HCT116 (cell line): ENCODE results near the gene LTA4H. TPM values are rescaled to one million over a fixed set of nuclear protein-coding genes. Genes with fewer than 3 reads are reported as not detected.

Experiments
- ATAC-seq: fragments of 200-7000 bp; cut with Tn5 transposase; 2 replicates; pipeline ENCODE4 v1.9.1; 2020; ENCODE audit warnings: mild to moderate bottlenecking, moderate library complexity
- BruUV-seq: library from RNA; stranded (reverse); fragments of 400-500 nt; replicated peaks from 2 replicates; lab custom pipeline; 2021; lab: Mats Ljungman, UMichigan
- CTCF ChIA-PET: fragments of 300-600 bp; sonication (Branson Sonifier 250); formaldehyde crosslinking; loops from one replicate; lab custom pipeline; 2021; ENCODE audit warnings: antibody characterized with exemption; lab: Charles Lee
- POLR2A ChIA-PET: fragments of 300-600, 350-600 bp; sonication (Branson Sonifier 250); formaldehyde crosslinking; loops from one replicate; lab custom pipeline; 2021; ENCODE audit warnings: antibody characterized with exemption; lab: Charles Lee
- RAD21 ChIA-PET, 2 experiments: fragments of 300-600 bp; sonication (Branson Sonifier 250); formaldehyde crosslinking; loops; one replicate each; lab custom pipeline; 2023; ENCODE audit warnings: low total read pairs in 2 of 2; ENCODE audit not compliant: uncharacterized antibody in 2 of 2, unreplicated experiment in 2 of 2, low non-redundant PET in 1 of 2; lab: Charles Lee
- DNase-seq: peaks from one replicate; pipeline ENCODE4 v3.0.0-alpha.2; 2010; ENCODE audit warnings: low read depth, low spot score
- H2AFZ ChIP-seq: fragments of 200-600 bp; shearing (Covaris generic), sonication (generic); 2 replicates; pipeline ENCODE4 v1.6.1; 2017; ENCODE audit warnings: low read depth, mixed run types, mixed read lengths, antibody characterized with exemption, low read length; ENCODE audit not compliant: poor library complexity, severe bottlenecking
- H3K27ac ChIP-seq: 2 replicates; pipeline ENCODE4 v1.5.1; 2012; ENCODE audit warnings: low read depth, low read length
- H3K27me3 ChIP-seq: fragments of 200-600 bp; sonication (generic); 2 replicates; pipeline ENCODE4 v1.6.1; 2016; ENCODE audit warnings: mixed run types, low read length, mixed read lengths; ENCODE audit not compliant: insufficient read depth
- H3K36me3 ChIP-seq, 2 experiments: fragments of 200-500 bp in 1 of 2; fragments of 200-600 bp in 1 of 2; sonication (Bioruptor generic) in 1 of 2; sonication (generic) in 1 of 2; 2 replicates each; pipeline versions ENCODE4 v1.5.1 to v1.6.1; 2014 to 2016; ENCODE audit warnings: low read length in 2 of 2, inconsistent platforms in 1 of 2, mixed read lengths in 1 of 2, mixed run types in 1 of 2; ENCODE audit not compliant: insufficient read depth in 2 of 2, control insufficient read depth in 1 of 2
- H3K4me1 ChIP-seq, 2 experiments: fragments of 200-600 bp in 1 of 2; sonication (generic) in 1 of 2; 2 replicates each; pipeline versions ENCODE4 v1.5.1 to v1.6.1; 2012 to 2017; ENCODE audit warnings: low read length in 2 of 2, inconsistent platforms in 1 of 2, mild to moderate bottlenecking in 1 of 2, mixed read lengths in 1 of 2, mixed run types in 1 of 2, moderate library complexity in 1 of 2; ENCODE audit not compliant: insufficient read depth in 2 of 2, control insufficient read depth in 1 of 2
- H3K4me2 ChIP-seq: fragments of 200-600 bp; sonication (generic); 2 replicates; pipeline ENCODE4 v1.6.1; 2017; ENCODE audit warnings: mixed run types, low read length, mixed read lengths
- H3K4me3 ChIP-seq, 2 experiments: fragments of 200-600 bp in 1 of 2; sonication (generic) in 1 of 2; replicated peaks in 1 of 2; 2 replicates each; pipeline ENCODE4 v1.5.1; 2011 to 2016; ENCODE audit warnings: low read length in 2 of 2, control low read depth in 1 of 2, low read depth in 1 of 2, mild to moderate bottlenecking in 1 of 2, mixed read lengths in 1 of 2, mixed run types in 1 of 2
- H3K79me2 ChIP-seq: fragments of 200-600 bp; sonication (generic); 2 replicates; pipeline ENCODE4 v1.6.1; 2017; ENCODE audit warnings: mild to moderate bottlenecking, mixed run types, low read length, moderate library complexity, mixed read lengths; ENCODE audit not compliant: insufficient read depth
- H3K9ac ChIP-seq: fragments of 200-600 bp; sonication (generic); 2 replicates; pipeline ENCODE4 v1.6.1; 2016; ENCODE audit warnings: low read length, mixed read lengths
- H3K9me2 ChIP-seq: fragments of 200-600 bp; sonication (generic), shearing (Covaris generic); 2 replicates; pipeline ENCODE4 v1.6.1; 2017; ENCODE audit warnings: mixed run types, mild to moderate bottlenecking, moderate library complexity; ENCODE audit not compliant: insufficient read depth
- H3K9me3 ChIP-seq, 2 experiments: fragments of 200-500 bp in 1 of 2; fragments of 200-600 bp in 1 of 2; sonication (Bioruptor generic) in 1 of 2; sonication (generic) in 1 of 2; 2 replicates each; pipeline ENCODE4 v1.6.1; 2014 to 2017; ENCODE audit warnings: low read length in 2 of 2, mixed read lengths in 2 of 2, inconsistent platforms in 1 of 2, low read depth in 1 of 2, mild to moderate bottlenecking in 1 of 2, mixed run types in 1 of 2, moderate library complexity in 1 of 2; ENCODE audit not compliant: control insufficient read depth in 1 of 2, insufficient read depth in 1 of 2
- H4K20me1 ChIP-seq: fragments of 200-600 bp; sonication (generic), shearing (Covaris generic); 2 replicates; pipeline ENCODE4 v1.6.1; 2017; ENCODE audit warnings: mixed run types, mild to moderate bottlenecking, moderate library complexity; ENCODE audit not compliant: insufficient read depth
- CEBPB ChIP-seq: IDR thresholded peaks from 2 replicates; pipeline ENCODE4 v1.6.1; 2012; ENCODE audit warnings: low read depth
- EGR1 ChIP-seq: IDR thresholded peaks from 2 replicates; pipeline ENCODE4 v1.6.1; 2012; ENCODE audit warnings: low read depth
- EZH2 ChIP-seq: fragments of 200-600 bp; sonication (generic); IDR thresholded peaks from 2 replicates; pipeline ENCODE4 v1.6.1; 2017; ENCODE audit warnings: antibody characterized with exemption, mixed run types
- EZH2phosphoT487 ChIP-seq: fragments of 200-600 bp; IDR thresholded peaks from 2 replicates; pipeline ENCODE4 v1.6.1; 2018; ENCODE audit warnings: antibody characterized with exemption, borderline replicate concordance
- FOSL1 ChIP-seq: IDR thresholded peaks from 2 replicates; pipeline ENCODE4 v1.6.1; 2012; ENCODE audit warnings: low read depth
- JUND ChIP-seq: IDR thresholded peaks from 2 replicates; pipeline ENCODE4 v1.6.1; 2012
- MAX ChIP-seq: IDR thresholded peaks from 2 replicates; pipeline ENCODE4 v1.6.1; 2012
- POLR2A ChIP-seq: IDR thresholded peaks from 2 replicates; pipeline ENCODE4 v1.7.0; 2011; ENCODE audit warnings: borderline replicate concordance; ENCODE audit not compliant: insufficient read depth, insufficient read length; ENCODE audit errors: extremely low read depth
- POLR2AphosphoS5 ChIP-seq: IDR thresholded peaks from 2 replicates; pipeline ENCODE4 v1.6.1; 2011; ENCODE audit warnings: mild to moderate bottlenecking, low read depth, low read length, moderate library complexity
- RAD21 ChIP-seq: IDR thresholded peaks from 2 replicates; pipeline ENCODE4 v1.6.1; 2012; ENCODE audit warnings: low read depth, mild to moderate bottlenecking
- REST ChIP-seq: IDR thresholded peaks from 2 replicates; pipeline ENCODE4 v1.6.1; 2012; ENCODE audit warnings: low read depth
- SIN3A ChIP-seq: IDR thresholded peaks from 2 replicates; pipeline ENCODE4 v1.6.1; 2012; ENCODE audit warnings: low read depth
- SP1 ChIP-seq: IDR thresholded peaks from 2 replicates; pipeline ENCODE4 v1.6.1; 2012; ENCODE audit warnings: low read depth
- TCF7L2 ChIP-seq: IDR thresholded peaks from 2 replicates; pipeline ENCODE4 v1.7.0; 2011; ENCODE audit warnings: borderline replicate concordance, inconsistent platforms; ENCODE audit not compliant: insufficient read depth, insufficient read length; ENCODE audit errors: extremely low read depth
- ZFX ChIP-seq: fragments of 450-650 bp; IDR thresholded peaks from 2 replicates; pipeline ENCODE4 v1.6.1; 2017
- ZNF274 ChIP-seq: fragments of 200-500 bp; sonication (Bioruptor generic); IDR thresholded peaks from 2 replicates; pipeline ENCODE4 v1.6.1; 2014; ENCODE audit warnings: mild to moderate bottlenecking, low read depth, low read length, inconsistent platforms
- intact Hi-C: fragments of 100-400 bp; cut with micrococcal nuclease; formaldehyde crosslinking; loops from 2 replicates; pipeline ENCODE4 v1.10.0; 2022
- total RNA-seq: library from RNA; stranded (reverse); gene quantifications from one replicate; pipeline ENCODE4 v1.2.1, GENCODE V29; 2021; ENCODE audit not compliant: unreplicated experiment

Gene LTA4H
- total RNA-seq, 1 experiment from 2014 or later: 163 TPM

GRCh38 chr12:95996034-95996658 is 39.2 kb downstream of the LTA4H start, which contains the start of gene HAL (continued):
- TF ChIP-seq CEBPB: no peak
- no peak for TF ChIP-seq JUND
- TF ChIP-seq POLR2A: no peak
- no peak for TF ChIP-seq MAX

GRCh38 chr12:95995238-95996031 is 40.0 kb downstream of the LTA4H start:
- no peak overlapping the region for H3K4me2 ChIP-seq
- no peak overlapping the region for H3K4me3 ChIP-seq

GRCh38 chr12:95994476-95994875 is 40.9 kb downstream of the LTA4H start:
- ChIA-PET POLR2A (no interaction called here), RAD21 (no interaction called here), CTCF (no interaction called here)
- Histone ChIP-seq H3K9me2 (no peaks in the 10 kb centered on the region), H3K4me1 (no peaks in the 10 kb centered on the region), H3K36me3 (no peaks in the 10 kb centered on the region; a peak in 1 of 4 replicates), H3K4me2 (no peak overlapping the region), H3K27me3 (no peaks in the 10 kb centered on the region), H3K9ac (no peak overlapping the region), H3K27ac (no peak overlapping the region), H3K4me3 (no peak overlapping the region), H3K79me2 (no peaks in the 10 kb centered on the region), H4K20me1 (no peaks in the 10 kb centered on the region), H3K9me3 (no peaks in the 10 kb centered on the region), H2AFZ (no peak overlapping the region)
- no TSS peak for BruUV-seq
- DNase-seq (no peak), ATAC-seq (no peak)
- intact Hi-C loops: no loop called here
- TF ChIP-seq SIN3A (no peak), TCF7L2 (no peak), FOSL1 (no peak), EZH2phosphoT487 (no peak), SP1 (no peak), EGR1 (no peak), CEBPB (no peak), ZFX (no peak), JUND (no peak), RAD21 (no peak), REST (no peak), POLR2AphosphoS5 (no peak), EZH2 (no peak), ZNF274 (no peak)

More at GRCh38 chr12:95995238-95996031, 40.0 kb downstream of the LTA4H start:
- Histone ChIP-seq H3K27ac (no peak overlapping the region), H3K9me3 (no peaks in the 10 kb centered on the region), H3K36me3 (no peaks in the 10 kb centered on the region; a peak in 1 of 4 replicates), H2AFZ (no peak overlapping the region), H3K9ac (no peak overlapping the region), H3K79me2 (no peaks in the 10 kb centered on the region), H4K20me1 (no peaks in the 10 kb centered on the region), H3K9me2 (no peaks in the 10 kb centered on the region), H3K27me3 (no peaks in the 10 kb centered on the region), H3K4me1 (no peaks in the 10 kb centered on the region)
- CTCF ChIA-PET: no interaction called here
- ATAC-seq (no peak), DNase-seq (no peak)
- POLR2A ChIA-PET: no interaction called here
- no TSS peak for BruUV-seq
- no peak for TF ChIP-seq EGR1
- RAD21 ChIA-PET: no interaction called here
- intact Hi-C loops: no loop called here
